Stromal cell of bone marrow (primary cell): ENCODE measurements around the gene CPT2.
"Not testable (repeated sequence)": the region's sequence is repeated elsewhere in the genome, so short reads cannot be mapped to it uniquely, and the experiment has no call there.

Experiments used
- DNase-seq: peaks from one replicate; pipeline ENCODE4 v3.0.0-alpha.2; 2012; ENCODE audit warnings: low read depth

CPT2 gene

DNA sequence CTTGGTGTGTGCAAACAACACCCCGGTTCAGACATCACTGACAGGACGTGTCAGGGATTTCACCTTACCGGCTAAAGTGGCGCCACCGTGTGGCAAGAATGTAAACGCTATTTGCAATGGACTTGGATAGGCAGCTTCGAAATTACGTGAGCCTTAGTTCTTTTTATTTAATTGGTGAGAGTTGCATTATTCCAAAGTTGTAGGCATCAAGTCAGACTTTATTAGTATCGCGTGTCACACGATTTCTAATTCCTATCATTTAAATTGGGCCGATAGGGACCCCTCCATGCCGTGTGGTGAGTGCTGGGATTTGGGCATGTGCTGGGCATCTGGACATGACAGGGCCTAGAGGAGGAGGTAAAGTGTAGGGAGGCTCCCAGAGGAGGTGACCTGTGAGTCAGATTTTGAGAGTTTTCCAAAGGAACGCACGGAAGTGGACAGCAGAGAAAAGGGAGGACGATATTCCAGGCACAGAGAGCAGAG is 14.5 kb upstream of the CPT2 start:
- DNase-seq: peak; percentile 48

DNA sequence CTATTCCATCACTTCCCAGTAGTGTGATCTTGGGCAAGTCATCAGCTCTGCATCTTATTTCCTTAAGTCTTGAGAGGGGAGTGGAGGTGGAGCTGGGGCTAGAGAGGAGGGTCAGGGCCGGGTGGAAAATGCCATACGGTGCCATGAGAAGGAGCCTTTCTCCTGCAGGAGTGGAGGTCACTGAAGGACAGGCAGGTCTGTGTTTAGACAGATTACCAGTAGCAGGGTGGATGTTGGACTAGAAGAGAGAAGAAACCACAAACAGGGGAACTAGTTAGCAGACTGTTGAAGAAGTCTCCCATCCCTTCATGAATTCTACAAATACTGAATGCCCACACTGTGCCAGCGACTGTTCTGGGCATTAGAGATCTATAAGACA is 13.9 kb upstream of the CPT2 start:
- DNase-seq: no peak

DNA sequence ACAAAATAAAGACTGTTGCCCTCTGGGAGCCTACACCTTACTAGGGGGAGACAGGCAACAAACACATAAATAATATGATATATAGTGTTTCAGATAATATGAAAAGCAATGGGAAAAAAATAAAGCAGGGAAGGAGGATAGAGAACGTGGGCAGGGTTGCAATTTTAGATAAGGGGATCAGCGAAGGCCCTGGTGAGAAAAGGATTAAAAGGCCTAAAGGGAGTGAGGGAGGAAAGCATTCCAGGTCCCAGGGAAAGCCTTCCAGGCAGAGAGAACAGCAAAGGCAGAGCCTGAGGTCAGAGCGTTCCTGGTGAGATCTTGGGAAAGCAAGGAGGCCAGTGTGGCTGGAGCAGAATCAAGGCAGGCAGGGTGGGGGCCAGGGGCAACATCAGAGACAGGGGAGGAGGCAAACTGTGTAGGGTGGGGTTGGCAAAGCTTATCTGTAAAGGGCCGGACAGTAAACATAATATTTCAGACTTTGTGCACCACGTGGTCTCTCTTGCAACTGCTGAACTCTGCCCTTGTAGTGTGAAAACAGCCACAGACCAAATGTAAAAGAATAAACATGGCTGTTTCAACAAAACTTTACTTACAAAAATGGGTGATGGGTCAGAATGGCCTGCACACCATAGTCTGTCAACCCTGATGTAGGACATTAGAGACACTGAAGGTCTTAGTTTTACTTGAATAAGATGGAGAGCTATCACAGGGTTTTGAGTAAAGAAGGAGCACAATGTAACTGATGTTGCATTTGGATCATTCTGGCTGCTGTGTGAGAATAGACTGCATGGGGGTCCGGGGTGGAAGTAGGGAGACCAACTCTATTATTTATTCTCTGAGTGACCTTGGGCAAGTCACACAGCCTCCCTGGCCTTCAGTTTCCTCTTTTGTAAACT is 13.3 kb upstream of the CPT2 start:
- no peak for DNase-seq

DNA sequence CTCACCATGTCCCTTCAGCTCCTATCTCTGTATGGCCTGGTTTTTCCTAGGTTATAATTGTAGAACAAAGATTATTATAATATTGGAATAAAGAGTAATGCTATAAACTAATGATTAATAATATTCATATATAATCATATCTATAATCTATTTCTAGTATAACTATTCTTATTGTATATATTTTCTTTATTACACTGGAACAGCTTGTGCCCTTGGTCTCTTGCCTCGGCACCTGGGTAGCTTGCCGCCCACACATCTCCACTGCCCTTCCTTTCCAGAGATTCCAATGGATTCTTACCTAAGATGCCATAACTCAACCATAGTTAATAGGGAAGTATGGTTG is 10.7 kb upstream of the CPT2 start:
- DNase-seq: not testable (repeated sequence)

DNA sequence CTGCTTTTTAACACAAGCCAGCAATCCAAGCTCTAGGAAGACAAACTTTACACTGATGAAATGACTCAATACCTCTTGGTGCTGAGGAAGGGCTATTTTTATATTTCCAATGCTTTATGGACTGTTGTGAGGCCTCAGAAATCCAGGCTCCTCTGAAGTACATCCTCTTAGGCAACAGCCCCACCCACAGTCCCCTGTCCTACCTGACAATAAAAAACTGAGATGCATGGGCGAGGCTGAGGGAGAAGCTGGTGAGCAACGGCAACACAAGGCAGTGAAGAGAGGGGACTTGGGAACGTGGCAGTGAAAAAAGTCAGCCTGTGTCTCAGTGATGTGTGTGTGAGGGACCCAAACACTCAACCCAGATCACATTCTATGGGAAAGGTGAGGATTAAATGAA is 10.1 kb upstream of the CPT2 start:
- no peak for DNase-seq

DNA sequence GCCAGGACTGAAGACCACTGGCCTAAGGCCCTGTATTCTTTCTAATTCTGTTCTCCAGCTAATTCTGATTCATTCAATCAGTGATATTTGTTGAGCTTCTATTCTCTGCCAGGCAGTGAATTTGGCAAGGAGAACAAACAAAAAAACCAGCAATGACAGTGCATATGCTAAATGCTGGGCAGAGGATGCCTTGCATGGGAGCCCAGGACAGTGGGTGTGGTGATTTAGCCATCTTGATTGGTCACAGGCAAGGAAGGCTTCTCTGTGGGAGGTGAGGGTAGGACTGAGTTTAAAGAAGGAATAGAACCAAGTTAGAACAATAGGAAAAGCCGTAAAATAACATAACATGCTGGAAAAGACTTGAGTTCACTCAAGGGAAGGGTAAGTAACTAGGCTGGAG is 9.2 kb upstream of the CPT2 start:
- no peak for DNase-seq

DNA sequence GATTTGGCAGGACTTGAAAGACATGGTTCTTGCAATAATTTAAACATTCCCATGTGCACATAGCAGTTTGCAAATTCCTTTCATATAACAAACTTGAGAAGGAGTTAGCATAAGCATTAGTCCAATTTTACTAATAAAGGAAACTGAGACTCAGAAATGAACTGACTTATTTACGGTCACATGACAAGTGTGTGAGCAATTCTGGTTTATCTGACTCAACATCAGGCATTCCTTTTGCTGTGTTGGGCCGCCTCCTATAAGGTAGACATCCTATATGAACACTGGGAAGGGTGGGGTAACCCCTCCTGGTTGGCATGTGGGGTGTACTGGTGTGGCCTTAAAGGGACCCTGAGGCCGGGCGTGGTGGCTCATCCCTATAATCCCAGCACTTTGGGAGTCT is 8.5 kb upstream of the CPT2 start:
- DNase-seq: no peak

DNA sequence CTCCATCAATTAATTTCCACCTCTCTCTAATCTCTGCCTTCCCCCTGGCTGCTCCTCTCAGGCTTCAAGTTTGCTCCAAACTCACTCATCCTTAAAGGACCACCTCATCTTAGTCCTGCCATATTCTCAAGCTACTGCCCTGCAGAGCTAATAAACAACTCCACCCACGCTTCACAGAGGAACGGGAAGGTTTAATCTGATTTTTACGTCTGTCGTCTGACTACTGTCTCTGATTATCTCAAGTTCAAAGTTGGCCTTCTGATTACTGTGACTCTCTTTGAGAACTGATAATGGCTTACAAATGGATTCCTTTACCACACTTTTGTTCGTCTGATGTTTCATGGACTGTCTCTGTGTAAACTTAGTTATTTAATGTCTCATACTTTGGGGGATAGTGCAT is 7.6 kb upstream of the CPT2 start:
- DNase-seq: no peak

DNA sequence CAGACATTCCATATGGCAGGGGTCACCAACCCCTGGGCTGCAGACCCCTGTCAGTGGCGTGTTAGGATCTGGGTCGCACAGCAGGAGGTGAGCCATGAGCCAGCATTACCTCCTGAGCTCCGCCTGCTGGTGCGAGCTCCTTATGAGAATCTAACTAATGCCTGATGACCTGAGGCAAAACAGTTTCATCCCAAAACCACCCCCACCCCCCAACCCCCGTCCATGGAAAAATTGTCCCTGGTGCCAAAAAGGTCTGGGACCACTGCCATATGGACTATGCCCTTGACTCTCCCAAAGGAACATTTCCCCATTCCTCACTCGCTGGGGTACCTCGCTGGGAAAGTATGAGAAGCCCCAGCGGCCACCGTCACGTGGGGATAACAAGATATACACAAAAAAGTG is 6.4 kb upstream of the CPT2 start:
- DNase-seq: no peak

DNA sequence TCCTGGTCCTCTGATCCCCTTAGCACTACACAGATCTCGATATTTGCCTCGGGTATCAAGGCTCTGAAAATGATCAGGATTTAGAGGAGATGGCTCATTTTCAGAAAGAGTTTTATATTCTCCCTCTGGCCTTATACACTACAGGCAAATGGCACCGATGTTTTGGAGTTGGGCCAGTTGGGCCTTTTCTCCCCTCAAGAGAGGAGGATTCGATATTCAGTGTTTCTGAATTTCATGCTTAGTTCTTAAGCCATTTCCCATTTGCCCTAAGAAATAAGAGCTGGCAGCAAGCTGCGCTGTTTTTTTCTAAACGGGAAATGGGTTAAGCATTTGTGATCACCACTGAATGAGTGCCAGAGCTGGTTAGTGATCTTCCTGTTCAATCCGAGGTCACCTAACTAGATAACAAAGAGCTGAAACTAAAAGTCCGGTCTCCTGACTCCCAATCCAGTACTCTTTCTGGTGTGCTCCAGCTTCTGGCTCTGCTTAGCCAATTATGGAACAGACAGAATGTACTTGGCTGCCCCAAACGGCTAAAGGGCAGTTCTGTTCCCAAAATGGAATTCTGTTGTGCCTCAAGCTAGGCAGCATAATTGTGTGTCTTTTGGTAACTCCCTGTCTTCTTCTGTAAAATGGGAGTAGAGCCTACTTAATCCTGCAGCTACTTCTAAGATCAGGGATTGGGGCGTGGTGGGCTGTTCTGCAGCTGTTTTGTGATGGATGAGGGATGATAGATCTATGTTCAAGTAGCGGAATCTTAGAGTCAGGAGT is 1.2 kb upstream of the CPT2 start:
- no peak for DNase-seq

DNA sequence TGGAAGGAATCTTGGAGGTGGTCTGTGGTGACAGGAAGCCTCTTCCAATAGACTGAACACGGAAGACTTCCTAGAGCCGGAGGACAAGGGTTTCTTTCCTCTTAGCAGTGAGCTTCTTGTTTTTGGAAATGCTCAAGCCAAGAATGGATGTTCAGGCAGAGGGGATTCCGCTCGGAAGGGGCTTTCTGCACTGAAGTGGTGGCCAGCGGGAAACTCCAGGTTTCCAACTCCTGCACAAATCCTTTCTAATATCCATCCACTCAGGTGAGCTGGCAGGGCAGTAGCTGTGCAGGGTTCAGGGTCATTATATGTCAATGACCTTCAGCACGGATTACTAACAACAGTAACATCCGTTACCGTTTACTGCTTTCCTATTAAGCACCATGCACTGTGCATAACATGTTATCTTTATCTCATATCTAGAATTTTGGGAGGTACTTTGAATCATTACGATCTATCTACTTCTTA is 573 bp upstream of the CPT2 start:
- DNase-seq: no peak

DNA sequence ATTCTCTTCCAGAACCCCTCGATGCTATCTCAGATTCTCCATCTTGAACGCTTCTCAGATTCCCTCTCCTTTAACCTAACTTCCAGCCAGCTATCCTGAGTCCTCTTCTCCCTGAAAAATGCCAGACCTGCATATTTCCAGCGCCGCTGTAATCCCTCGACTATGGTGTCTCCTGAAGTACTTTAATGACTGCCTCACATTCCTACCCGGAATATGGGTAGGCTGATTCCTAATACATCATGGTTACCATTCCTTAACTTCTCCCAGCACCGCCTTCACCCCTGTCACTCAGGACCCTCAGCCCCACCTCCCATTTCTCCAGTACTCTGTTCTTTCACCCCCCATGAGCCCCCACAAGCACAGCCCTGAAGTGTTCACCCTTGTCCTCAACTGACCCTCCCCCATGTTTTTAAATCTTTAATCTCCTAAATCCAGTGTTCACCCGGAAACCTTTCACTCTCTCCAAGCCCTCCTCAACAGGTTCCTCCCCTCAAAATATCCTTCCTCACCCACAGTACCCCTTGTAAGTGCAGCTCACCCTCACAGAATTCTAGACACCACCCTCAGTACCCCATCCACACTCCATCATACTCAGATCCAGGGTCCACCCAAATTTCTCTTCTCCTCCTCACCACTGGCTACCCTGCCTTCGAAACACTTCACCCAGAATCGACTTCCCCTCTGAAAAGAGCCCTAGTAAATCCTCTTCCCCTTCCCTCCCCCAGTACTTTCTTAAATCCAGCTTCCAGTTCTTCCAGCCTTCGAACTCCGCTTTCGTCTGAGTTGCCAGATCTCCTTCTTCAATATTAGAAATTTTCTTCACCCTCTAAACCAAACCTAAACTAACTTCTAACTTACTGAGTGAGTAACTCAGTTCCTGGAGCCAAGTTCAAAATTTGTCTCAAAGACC is 922 bp downstream of the CPT2 start:
- no peak for DNase-seq

DNA sequence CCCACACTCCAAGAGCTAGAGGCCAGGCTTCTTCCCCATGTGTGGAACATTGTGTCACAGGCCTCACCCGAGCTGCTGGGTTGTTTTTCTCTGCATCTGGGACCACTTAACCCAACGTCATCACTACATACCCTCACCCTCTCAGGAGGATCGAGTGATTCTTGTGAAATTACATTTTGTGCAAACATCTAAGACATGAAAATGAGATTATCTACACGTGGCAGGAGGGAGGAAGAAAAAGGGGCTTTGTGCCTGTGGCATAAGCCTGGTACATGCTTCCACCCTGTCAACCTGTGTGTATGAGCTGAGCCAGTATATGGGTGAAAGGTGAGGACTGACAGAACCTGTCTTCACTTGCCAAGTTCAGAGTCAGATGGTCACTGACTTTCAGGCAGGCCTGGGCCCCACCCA is 1.6 kb downstream of the CPT2 start:
- peak; percentile 48 for DNase-seq

DNA sequence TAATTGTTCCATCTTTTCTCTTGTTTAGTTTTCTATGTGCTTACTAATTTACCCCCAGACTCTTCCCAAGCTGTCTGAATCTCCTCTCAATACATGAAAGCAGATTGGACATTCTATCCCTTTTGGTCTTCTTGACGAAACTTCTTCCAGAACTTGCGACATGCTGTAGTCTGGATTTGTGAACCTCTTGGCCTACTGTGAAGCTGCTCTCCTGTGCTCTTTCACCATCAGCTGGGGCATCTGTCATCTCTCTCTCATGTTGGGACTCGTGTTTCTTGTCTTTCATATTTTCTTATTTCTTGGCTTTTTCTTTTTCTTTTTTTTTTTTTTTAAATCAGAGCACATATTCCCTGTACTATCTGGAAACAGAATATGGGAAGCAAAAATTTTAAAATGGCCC is 6.8 kb downstream of the CPT2 start:
- DNase-seq: no peak

DNA sequence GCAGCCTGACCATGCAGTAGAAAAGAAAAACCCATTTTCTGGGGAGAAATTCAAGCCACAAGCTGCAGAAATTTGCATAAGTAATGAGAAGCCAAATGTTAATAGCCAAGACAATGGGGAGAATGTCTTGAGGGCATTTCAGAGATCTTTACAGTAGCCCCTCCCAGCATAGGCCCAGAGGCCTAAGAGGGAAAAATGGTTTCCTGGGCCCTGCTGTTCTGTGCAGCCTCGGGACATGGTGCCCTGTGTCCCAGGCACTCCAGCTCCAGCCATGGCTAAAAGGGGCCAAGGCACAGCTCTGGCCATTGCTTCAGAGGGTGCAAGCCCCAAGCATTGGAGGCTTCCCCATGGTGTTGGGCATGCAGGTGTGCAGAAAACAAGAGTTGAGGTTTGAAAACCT is 8.9 kb downstream of the CPT2 start:
- not testable (repeated sequence) for DNase-seq

DNA sequence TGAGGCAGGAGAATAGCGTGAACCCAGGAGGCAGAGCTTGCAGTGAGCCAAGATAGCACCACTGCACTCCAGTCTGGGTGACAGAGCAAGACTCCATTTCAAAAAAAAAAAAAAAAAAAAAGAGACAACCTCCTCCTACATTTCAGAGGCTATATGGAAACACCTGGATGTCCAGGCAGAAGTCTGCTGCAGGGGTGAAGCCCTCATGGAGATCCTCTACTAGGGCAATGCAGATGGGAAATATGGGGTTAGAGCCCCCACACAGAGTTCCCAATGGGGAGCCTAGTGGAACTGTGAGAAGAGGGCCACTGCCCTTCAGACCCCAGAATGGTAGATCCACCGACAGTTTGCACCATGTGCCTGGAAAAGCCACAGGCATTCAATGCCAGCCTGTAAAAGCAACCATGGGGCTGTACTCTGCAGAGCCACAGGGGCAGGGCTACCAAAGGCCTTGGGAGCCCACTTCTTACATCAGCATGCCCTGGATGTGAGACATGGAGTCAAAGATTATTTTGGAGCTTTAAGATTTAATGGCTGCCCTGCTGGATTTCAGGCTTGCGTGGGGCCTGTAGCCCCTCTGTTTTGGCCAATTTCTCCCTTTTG is 9.6 kb downstream of the CPT2 start:
- DNase-seq: not testable (repeated sequence)

DNA sequence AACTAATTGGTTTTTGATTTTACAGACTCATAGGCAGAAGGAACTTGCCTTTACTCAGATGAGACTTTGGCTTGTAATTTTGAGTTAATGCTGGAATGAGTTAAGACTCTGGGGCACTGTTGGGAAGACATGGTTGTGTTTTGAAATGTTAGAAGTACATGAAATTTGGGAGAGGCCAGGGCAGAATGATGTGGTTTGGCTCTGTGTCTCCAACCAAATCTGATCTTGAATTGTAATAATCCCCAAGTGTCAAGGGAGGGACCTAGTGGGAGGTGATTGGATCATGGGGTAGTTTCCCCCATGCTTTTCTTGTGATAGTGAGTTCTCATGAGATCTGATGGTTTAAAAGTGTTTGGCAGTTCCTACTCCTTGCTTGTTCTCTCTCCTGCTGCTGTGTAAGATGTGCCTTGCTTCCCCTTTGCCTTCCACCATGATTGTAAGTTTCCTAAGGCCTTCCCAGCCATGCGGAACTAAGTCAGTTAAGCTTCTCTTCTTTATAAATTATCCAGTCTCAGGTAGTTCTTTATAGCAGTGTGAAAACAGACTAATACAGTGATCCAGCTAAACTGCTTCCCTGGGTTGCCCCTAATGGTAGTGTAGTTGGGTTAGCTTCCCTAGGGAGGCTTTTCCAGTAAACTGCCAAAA is 10.2 kb downstream of the CPT2 start:
- peak; percentile 79 for DNase-seq

DNA sequence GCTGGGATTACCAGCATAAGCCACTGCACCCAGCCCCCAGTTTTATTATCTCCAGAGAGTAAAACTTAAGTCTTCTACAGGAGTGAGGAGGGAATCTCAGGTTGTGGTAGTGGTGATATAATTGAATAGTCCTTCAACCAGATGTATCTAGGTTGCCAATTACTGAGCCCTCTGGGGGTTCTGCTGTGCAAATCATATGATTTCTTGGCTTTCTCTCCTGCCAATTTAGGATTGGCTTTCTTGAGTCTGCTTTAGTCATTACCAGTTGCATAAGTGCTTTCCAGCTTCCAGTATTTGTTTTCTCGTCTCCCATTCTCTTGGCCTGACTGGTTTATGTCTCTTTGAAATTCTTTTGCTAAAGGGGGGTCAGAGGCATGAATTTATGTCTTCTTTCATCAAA is 11.1 kb downstream of the CPT2 start:
- DNase-seq: peak; percentile 91

DNA sequence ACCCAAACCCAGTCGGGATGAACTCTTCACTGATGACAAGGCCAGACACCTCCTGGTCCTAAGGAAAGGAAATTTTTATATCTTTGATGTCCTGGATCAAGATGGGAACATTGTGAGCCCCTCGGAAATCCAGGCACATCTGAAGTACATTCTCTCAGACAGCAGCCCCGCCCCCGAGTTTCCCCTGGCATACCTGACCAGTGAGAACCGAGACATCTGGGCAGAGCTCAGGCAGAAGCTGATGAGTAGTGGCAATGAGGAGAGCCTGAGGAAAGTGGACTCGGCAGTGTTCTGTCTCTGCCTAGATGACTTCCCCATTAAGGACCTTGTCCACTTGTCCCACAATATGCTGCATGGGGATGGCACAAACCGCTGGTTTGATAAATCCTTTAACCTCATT is 13.7 kb downstream of the CPT2 start:
- no peak for DNase-seq

DNA sequence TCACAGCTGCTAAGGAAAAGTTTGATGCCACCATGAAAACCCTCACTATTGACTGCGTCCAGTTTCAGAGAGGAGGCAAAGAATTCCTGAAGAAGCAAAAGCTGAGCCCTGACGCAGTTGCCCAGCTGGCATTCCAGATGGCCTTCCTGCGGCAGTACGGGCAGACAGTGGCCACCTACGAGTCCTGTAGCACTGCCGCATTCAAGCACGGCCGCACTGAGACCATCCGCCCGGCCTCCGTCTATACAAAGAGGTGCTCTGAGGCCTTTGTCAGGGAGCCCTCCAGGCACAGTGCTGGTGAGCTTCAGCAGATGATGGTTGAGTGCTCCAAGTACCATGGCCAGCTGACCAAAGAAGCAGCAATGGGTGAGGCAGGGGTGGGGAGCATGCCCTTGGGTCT is 14.3 kb downstream of the CPT2 start:
- no peak for DNase-seq

DNA sequence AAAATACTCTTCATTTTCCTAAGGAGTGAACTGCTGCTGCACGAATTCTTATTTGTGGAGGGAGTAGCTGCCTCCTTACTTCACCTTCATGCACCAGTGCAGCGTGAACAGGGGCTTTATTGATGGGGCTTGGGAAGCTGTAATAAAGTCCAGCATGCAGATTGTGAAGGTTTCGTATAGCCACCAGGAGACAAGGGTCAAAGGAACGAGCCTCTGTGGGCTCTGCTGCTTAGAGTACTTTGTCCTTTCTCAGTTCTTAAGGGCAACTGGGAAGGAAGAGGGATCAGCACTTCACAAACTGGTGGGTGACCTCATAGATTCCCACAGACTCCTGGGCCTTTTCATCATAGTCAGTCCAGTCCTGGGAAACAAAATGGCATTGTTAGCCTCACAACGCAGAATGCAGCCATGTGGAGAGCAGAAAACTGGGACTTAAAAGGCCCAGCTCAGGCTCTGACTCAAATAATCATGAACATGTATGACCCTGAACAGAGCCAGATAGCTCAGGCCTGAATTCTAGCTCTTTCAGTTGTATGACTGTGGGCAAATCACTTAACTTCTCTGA is 17.8 kb downstream of the CPT2 start:
- no peak for DNase-seq
